H9 (cell line): ENCODE measurements around the gene CADM4. TPM values are rescaled to one million over a fixed set of nuclear protein-coding genes. Genes with fewer than 3 reads are reported as not detected.

Experiments used
- DNase-seq: peaks from one replicate; pipeline ENCODE4 v3.0.0-alpha.2; 2017
- H2AFZ ChIP-seq: one replicate; pipeline ENCODE4 v1.6.1; 2013; ENCODE audit warnings: mild to moderate bottlenecking, low read length, control low read depth, moderate library complexity
- H2AK5ac ChIP-seq: 2 replicates; pipeline ENCODE4 v1.6.1; 2013; ENCODE audit warnings: low read length, control low read depth, mixed read lengths; ENCODE audit not compliant: insufficient read length
- H2BK120ac ChIP-seq: one replicate; pipeline ENCODE4 v1.6.1; 2013; ENCODE audit warnings: low read depth, mild to moderate bottlenecking, low read length, control low read depth, inconsistent platforms; ENCODE audit not compliant: poor library complexity, severe bottlenecking
- H2BK12ac ChIP-seq: 2 replicates; pipeline ENCODE4 v1.6.1; 2013; ENCODE audit warnings: low read length, control low read depth, mixed read lengths, low read depth; ENCODE audit not compliant: insufficient read length
- H2BK15ac ChIP-seq: 2 replicates; pipeline ENCODE4 v1.6.1; 2013; ENCODE audit warnings: low read depth, low read length, control low read depth
- H2BK20ac ChIP-seq: one replicate; pipeline ENCODE4 v1.6.1; 2013; ENCODE audit warnings: low read depth, mild to moderate bottlenecking, low read length, control low read depth, inconsistent platforms; ENCODE audit not compliant: poor library complexity, severe bottlenecking
- H2BK5ac ChIP-seq: 2 replicates; pipeline ENCODE4 v1.6.1; 2013; ENCODE audit warnings: low read length, control low read depth, mixed read lengths; ENCODE audit not compliant: insufficient read length
- H3K14ac ChIP-seq: 2 replicates; pipeline ENCODE4 v1.6.1; 2013; ENCODE audit warnings: low read length, control low read depth; ENCODE audit not compliant: insufficient read depth
- H3K18ac ChIP-seq: 2 replicates; pipeline ENCODE4 v1.6.1; 2013; ENCODE audit warnings: low read depth, mild to moderate bottlenecking, mixed read lengths, low read length, control low read depth; ENCODE audit not compliant: insufficient read length
- H3K23ac ChIP-seq: 2 replicates; pipeline ENCODE4 v1.6.1; 2013; ENCODE audit warnings: low read length, control low read depth, mixed read lengths, low read depth; ENCODE audit not compliant: insufficient read length
- H3K23me2 ChIP-seq: 2 replicates; pipeline ENCODE4 v1.6.1; 2013; ENCODE audit warnings: low read depth, mild to moderate bottlenecking, mixed read lengths, low read length, control low read depth; ENCODE audit not compliant: insufficient read length, poor library complexity, severe bottlenecking
- H3K27ac ChIP-seq: 2 replicates; pipeline ENCODE4 v1.5.1; 2013; ENCODE audit warnings: low read length, control low read depth, mixed read lengths, low read depth; ENCODE audit not compliant: insufficient read length
- H3K27me3 ChIP-seq: 2 replicates; pipeline ENCODE4 v1.6.1; 2013; ENCODE audit warnings: low read length, control low read depth, inconsistent platforms; ENCODE audit not compliant: insufficient read depth
- H3K4ac ChIP-seq: 2 replicates; pipeline ENCODE4 v1.6.1; 2013; ENCODE audit warnings: low read depth, mild to moderate bottlenecking, control low read depth, inconsistent platforms, low read length, moderate library complexity
- H3K4me1 ChIP-seq: 2 replicates; pipeline ENCODE4 v1.6.1; 2013; ENCODE audit warnings: low read length, control low read depth, inconsistent platforms; ENCODE audit not compliant: insufficient read depth
- H3K4me2 ChIP-seq: 2 replicates; pipeline ENCODE4 v1.6.1; 2013; ENCODE audit warnings: low read length, control low read depth, mixed read lengths; ENCODE audit not compliant: insufficient read length, insufficient read depth
- H3K56ac ChIP-seq: 2 replicates; pipeline ENCODE4 v1.6.1; 2013; ENCODE audit warnings: low read depth, mild to moderate bottlenecking, mixed read lengths, low read length, control low read depth; ENCODE audit not compliant: insufficient read length
- H3K79me1 ChIP-seq: 2 replicates; pipeline ENCODE4 v1.6.1; 2013; ENCODE audit warnings: low read depth, mild to moderate bottlenecking, moderate library complexity, low read length, control low read depth, inconsistent platforms; ENCODE audit not compliant: insufficient read depth, poor library complexity, severe bottlenecking
- H3K79me2 ChIP-seq: 2 replicates; pipeline ENCODE4 v1.6.1; 2013; ENCODE audit warnings: low read length, control low read depth, inconsistent platforms; ENCODE audit not compliant: insufficient read depth
- H3K9ac ChIP-seq: 2 replicates; pipeline ENCODE4 v1.6.1; 2013; ENCODE audit warnings: low read length, control low read depth, mixed read lengths; ENCODE audit not compliant: insufficient read length; ENCODE audit errors: extremely low read depth
- H3K9me3 ChIP-seq: one replicate; pipeline ENCODE4 v1.6.1; 2013; ENCODE audit warnings: low read depth, low read length, inconsistent platforms; ENCODE audit not compliant: control insufficient read depth
- H3T11ph ChIP-seq: one replicate; pipeline ENCODE4 v1.6.1; 2013; ENCODE audit warnings: mild to moderate bottlenecking, low read length, control low read depth, inconsistent platforms
- H4K20me1 ChIP-seq: one replicate; pipeline ENCODE4 v1.6.1; 2013; ENCODE audit not compliant: control insufficient read depth, insufficient read length, insufficient read depth
- H4K5ac ChIP-seq: 2 replicates; pipeline ENCODE4 v1.6.1; 2013; ENCODE audit warnings: low read depth, mild to moderate bottlenecking, mixed read lengths, low read length, control low read depth; ENCODE audit not compliant: insufficient read length
- H4K8ac ChIP-seq: replicated peaks from 2 replicates; pipeline ENCODE4 v1.6.1; 2013; ENCODE audit warnings: low read length, control low read depth, mixed read lengths, low read depth; ENCODE audit not compliant: insufficient read length
- H4K91ac ChIP-seq: 2 replicates; pipeline ENCODE4 v1.6.1; 2013; ENCODE audit warnings: low read depth, mild to moderate bottlenecking, moderate library complexity, mixed read lengths, low read length, control low read depth; ENCODE audit not compliant: insufficient read length
- H3K27ac Mint-ChIP-seq, 3 experiments: 2 replicates in 2 of 3; 3 replicates in 1 of 3; pipeline ENCODE4 v1.8.0; 2020 to 2021; ENCODE audit warnings: mixed read lengths in 3 of 3, mild to moderate bottlenecking in 1 of 3, moderate library complexity in 1 of 3
- H3K27me3 Mint-ChIP-seq: 2 replicates; pipeline ENCODE4 v1.8.0; 2021; ENCODE audit warnings: low read depth, mild to moderate bottlenecking, moderate library complexity, mixed read lengths
- H3K36me3 Mint-ChIP-seq, 3 experiments: 2 replicates in 2 of 3; 3 replicates in 1 of 3; pipeline ENCODE4 v1.8.0; 2020 to 2021; ENCODE audit warnings: low read depth in 3 of 3, mixed read lengths in 3 of 3; ENCODE audit not compliant: insufficient read depth in 1 of 3
- H3K4me1 Mint-ChIP-seq, 2 experiments: 2 replicates each; pipeline ENCODE4 v1.8.0; 2020; ENCODE audit warnings: mixed read lengths in 2 of 2
- H3K4me3 Mint-ChIP-seq, 2 experiments: 2 replicates in 1 of 2; 3 replicates in 1 of 2; pipeline ENCODE4 v1.8.0; 2020 to 2021; ENCODE audit warnings: mild to moderate bottlenecking in 2 of 2, mixed read lengths in 2 of 2, moderate library complexity in 1 of 2
- H3K9me3 Mint-ChIP-seq, 2 experiments: 2 replicates in 1 of 2; 3 replicates in 1 of 2; pipeline ENCODE4 v1.8.0; 2020; ENCODE audit warnings: mild to moderate bottlenecking in 2 of 2, mixed read lengths in 2 of 2, moderate library complexity in 1 of 2
- CTCF ChIP-seq: fragments of 200-600 bp; sonication (generic); conservative IDR thresholded peaks from 3 replicates; pipeline ENCODE4 v1.8.0; 2021; ENCODE audit warnings: antibody characterized with exemption, mild to moderate bottlenecking
- WGBS: extraction: QIAGEN DNeasy Blood & Tissue Kit; methylation state at CpG from one replicate; pipeline ENCODE4 v1.1.7; 2013; ENCODE audit warnings: missing lambda C conversion rate, low lambda C conversion rate, mixed read lengths; ENCODE audit not compliant: insufficient read length; ENCODE audit errors: extremely low coverage; 5-methylcytosine and 5-hydroxymethylcytosine counted together
- total RNA-seq: library from RNA; stranded (reverse); gene quantifications from 2 replicates; pipeline ENCODE4 v1.2.1, GENCODE V29; 2021

CADM4 gene
- total RNA-seq, 1 experiment from 2014 or later: 10.2 TPM

DNA sequence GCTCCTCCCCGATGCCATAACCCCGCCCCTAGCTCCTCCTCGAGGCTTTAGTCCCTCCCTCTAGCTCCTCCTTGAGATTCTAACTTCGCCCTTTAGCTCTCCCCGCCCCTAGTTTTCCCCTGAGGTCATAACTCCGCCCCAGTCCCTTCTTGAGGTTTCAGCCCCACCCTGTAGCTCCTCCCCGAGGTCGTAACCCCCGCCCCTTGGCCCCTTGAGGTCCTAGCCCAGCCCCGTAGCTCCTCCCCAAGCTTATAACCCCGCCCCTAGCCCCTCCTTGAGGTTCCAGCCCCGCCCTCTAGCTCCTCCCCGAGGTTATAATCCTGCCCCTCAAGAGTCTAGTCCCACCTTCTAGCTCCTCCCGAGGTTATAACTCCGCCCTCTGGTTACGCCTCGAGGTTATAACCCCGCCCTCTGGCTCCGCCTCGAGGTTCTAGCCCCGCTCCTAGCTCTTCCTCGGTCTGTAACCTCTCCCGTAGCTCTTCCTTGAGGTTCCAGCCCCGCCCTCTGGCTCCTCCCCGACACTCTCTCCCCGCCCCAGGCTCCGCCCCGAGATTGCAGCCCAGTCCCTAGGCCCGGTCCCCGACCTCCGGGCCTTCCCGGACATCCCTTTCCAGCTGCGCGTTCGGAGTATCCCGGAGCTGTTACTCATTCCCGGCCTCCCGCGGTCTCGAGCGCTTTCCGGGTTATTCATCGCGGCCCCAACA, 28.9 kb upstream of the CADM4 start:
- peaks cover 25% of the 10 kb centered on the region for H3K27me3 Mint-ChIP-seq
- Histone ChIP-seq H3T11ph (no peak overlapping the region), H3K18ac (no peak overlapping the region), H3K14ac (no peak overlapping the region), H2BK20ac (no peak overlapping the region), H2AFZ (no peak overlapping the region), H3K4me2 (peak overlapping the region; percentile 75), H4K20me1 (no peaks in the 10 kb centered on the region), H4K8ac (no peak overlapping the region), H3K9ac (no peak overlapping the region), H3K23ac (no peak overlapping the region), H3K79me2 (no peaks in the 10 kb centered on the region), H2BK120ac (no peak overlapping the region), H3K79me1 (no peaks in the 10 kb centered on the region), H4K5ac (no peak overlapping the region), H3K9me3 (no peaks in the 10 kb centered on the region), H3K4me1 (peaks cover 2% of the 10 kb centered on the region; the same call in 1 of the 2 replicates), H3K23me2 (peaks cover 15% of the 10 kb centered on the region), H2BK15ac (no peak overlapping the region), H3K4ac (no peak overlapping the region), H2BK5ac (no peak overlapping the region), H4K91ac (no peak overlapping the region), H3K56ac (no peak overlapping the region), H2AK5ac (no peak overlapping the region), H3K27me3 (no peaks in the 10 kb centered on the region), H3K27ac (no peak overlapping the region), H2BK12ac (no peak overlapping the region)
- peaks cover 30 to 33% of the 10 kb centered on the region in 2 experiments for H3K4me1 Mint-ChIP-seq
- H3K4me3 Mint-ChIP-seq: peak overlapping the region; percentile 76 to 91
- TF ChIP-seq CTCF: no peak
- H3K36me3 Mint-ChIP-seq: peaks cover 21 to 28% (median 22%) of the 10 kb centered on the region in 3 experiments; a peak in 5 of 7 replicates
- DNase-seq: peak; percentile 99
- H3K27ac Mint-ChIP-seq: peak overlapping the region; percentile 64 to 96 (median 70); a peak in 3 of 7 replicates
- H3K9me3 Mint-ChIP-seq: no peaks in the 10 kb centered on the region
- WGBS: no CpG with 5 or more reads among the region's 44 CpGs
